A673 (cell line): ENCODE measurements around the gene ZNF223.

Source experiments
- EZH2 ChIP-seq: fragments of 200-600 bp; sonication (generic); IDR thresholded peaks from 2 replicates; pipeline ENCODE4 v1.6.1; 2017; ENCODE audit warnings: borderline replicate concordance, low read depth, mild to moderate bottlenecking, mixed read lengths, antibody characterized with exemption, low read length; ENCODE audit not compliant: poor library complexity, severe bottlenecking
- TF ChIP-seq, protein P1 (sequence below): fragments of 300-800, 200-600 bp; sonication (generic); conservative IDR thresholded peaks from 2 replicates; pipeline ENCODE4 v1.5.1; 2017; ENCODE audit warnings: low read depth, mild to moderate bottlenecking, antibody characterized with exemption, low read length, moderate library complexity, mixed read lengths

DNA sequence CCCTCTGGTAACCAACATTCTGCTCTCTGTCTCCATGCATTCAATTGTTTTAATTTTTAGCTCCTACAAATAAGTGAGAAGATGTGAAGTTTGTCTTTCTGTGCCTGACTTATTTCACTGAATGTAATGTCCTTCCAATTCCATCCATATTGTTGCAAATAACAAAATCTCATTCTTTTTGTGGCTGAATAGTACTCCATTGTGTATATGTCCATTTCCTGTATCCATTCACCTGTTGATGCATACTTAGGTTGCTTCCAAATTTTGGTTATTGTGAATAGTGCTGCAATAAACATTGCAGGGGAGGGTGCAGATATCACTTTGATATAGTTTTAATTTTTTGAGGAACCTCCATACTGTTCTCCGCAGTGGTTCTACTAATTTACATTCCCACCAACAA, 17.6 kb downstream of the ZNF223 start:
- TF ChIP-seq, protein P1, sequence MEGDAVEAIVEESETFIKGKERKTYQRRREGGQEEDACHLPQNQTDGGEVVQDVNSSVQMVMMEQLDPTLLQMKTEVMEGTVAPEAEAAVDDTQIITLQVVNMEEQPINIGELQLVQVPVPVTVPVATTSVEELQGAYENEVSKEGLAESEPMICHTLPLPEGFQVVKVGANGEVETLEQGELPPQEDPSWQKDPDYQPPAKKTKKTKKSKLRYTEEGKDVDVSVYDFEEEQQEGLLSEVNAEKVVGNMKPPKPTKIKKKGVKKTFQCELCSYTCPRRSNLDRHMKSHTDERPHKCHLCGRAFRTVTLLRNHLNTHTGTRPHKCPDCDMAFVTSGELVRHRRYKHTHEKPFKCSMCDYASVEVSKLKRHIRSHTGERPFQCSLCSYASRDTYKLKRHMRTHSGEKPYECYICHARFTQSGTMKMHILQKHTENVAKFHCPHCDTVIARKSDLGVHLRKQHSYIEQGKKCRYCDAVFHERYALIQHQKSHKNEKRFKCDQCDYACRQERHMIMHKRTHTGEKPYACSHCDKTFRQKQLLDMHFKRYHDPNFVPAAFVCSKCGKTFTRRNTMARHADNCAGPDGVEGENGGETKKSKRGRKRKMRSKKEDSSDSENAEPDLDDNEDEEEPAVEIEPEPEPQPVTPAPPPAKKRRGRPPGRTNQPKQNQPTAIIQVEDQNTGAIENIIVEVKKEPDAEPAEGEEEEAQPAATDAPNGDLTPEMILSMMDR = no peak
- TF ChIP-seq EZH2 = no peak
